HL-60/S4 treated with retinoic acid at 250 ng/mL for 4 days and 3 days (cell line): Measurements from ENCODE around the gene MAP3K14.

ENCODE experiments used
- in situ Hi-C: fragments of 300-500 bp; cut with MboI; formaldehyde crosslinking; loops from 2 replicates; pipeline ENCODE4 v1.7.0; 2022; ENCODE audit warnings: low sequenced_read_pairs

Gene MAP3K14

GRCh38 chr17:45225964-45226530 lies 90.8 kb downstream of the MAP3K14 start:
- in situ Hi-C loops = loop anchor here (10.0 kb wide), 1 partner anchor 159 kb away; no protein-coding TSS in a partner anchor

DNA sequence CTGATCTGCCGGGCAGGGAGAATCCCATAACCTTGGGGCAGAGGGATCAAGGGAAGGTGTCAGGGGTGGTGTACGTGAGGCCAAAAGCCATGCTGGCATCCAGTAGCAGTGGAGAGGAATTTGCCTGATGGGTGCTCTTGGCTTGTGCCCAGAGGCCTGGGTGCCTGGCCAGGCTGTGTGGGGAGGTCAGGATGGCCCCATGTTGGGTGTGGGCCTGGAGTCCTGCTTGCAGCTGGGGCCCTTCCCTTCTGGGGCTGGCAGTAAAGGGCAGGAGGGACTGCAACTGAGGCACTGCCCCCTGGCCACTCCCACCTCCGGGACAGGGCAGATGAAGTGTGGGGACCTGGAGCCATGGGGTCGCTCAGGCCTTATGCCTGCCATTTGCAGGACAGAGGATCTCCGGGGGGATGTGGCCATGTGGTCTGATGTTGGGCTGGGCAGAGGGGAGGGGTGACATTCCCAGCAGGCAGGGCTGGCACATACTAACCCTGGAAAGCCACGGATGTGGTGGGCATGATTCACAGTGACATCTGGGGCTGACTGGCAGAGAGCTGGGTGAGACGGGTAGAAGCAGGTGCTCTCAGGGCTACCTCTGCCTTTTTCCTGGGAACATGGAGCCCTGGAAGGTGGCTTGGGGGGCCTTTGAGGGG lies 91.6 kb downstream of the MAP3K14 start:
- in situ Hi-C loops = loop anchor here (10.0 kb wide), 1 partner anchor 160 kb away; no protein-coding TSS in a partner anchor

- in situ Hi-C loops = loop anchor here (10.0 kb wide), 1 partner anchor 160 kb away; no protein-coding TSS in a partner anchor
Measured at GRCh38 chr17:45224671-45225050, 92.2 kb downstream of the MAP3K14 start.

GRCh38 chr17:45223539-45224528 lies 93.0 kb downstream of the MAP3K14 start:
- in situ Hi-C loops = loop anchor here (10.0 kb wide), 1 partner anchor 161 kb away; no protein-coding TSS in a partner anchor

GRCh38 chr17:45222996-45223538 lies 93.8 kb downstream of the MAP3K14 start:
- in situ Hi-C loops = loop anchor here (10.0 kb wide), 1 partner anchor 162 kb away; no protein-coding TSS in a partner anchor

DNA sequence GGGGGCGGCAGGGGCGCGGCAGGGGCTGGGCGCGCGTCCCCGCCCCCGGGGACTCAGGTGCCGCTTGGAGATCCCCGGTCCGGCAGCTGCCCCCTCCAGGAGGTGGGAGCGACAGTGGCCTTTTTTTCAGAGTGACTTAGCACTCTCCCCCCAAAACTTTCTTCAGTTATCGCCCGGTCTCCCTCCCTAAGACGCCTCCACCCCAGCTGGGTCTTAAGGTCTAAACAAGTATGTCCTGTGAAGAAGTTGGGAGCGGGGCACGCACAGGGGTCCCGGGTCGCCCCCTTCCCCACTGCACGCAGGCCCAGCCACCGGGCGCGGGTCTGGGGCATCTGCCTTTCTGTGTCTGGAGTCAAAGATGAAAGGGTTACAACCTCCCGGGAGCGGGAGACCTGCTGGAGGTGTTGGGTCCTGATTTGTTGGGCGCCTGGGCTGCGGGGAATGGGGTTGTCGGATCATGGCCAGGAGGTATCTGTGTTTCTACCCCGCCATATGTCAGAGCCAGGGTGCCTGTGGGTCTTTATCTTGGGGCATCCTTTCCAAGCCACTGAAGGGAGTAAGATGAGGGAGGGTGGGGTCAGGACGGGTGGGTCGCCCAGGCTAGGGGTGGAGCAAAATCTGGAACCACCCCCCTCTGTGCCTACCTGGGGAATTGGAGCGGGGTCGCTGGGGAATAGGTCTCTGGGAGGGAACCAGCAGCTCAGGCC lies 94.4 kb downstream of the MAP3K14 start:
- in situ Hi-C loops = loop anchor here (10.0 kb wide), 1 partner anchor 162 kb away; no protein-coding TSS in a partner anchor

DNA sequence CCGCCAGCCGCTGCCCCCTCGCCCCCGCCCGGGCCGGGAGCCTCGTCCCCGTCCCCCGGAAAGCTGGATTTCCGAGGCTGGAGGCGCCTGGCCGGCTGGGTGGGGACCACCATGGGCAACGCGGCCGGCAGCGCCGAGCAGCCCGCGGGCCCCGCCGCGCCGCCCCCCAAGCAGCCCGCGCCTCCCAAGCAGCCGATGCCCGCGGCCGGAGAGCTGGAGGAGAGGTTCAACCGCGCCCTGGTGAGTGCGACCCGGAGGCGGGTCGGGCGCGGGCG lies 94.9 kb downstream of the MAP3K14 start:
- in situ Hi-C loops = loop anchor here (10.0 kb wide), 1 partner anchor 163 kb away; no protein-coding TSS in a partner anchor

- in situ Hi-C loops = loop anchor here (10.0 kb wide), 1 partner anchor 163 kb away; no protein-coding TSS in a partner anchor
Measured at GRCh38 chr17:45221081-45222013, 95.5 kb downstream of the MAP3K14 start, which contains the start of gene FMNL1. TSS of gene FMNL1 (plus strand) at chr17:45221885. CDS start at chr17:45222125, 240 bp downstream.

DNA sequence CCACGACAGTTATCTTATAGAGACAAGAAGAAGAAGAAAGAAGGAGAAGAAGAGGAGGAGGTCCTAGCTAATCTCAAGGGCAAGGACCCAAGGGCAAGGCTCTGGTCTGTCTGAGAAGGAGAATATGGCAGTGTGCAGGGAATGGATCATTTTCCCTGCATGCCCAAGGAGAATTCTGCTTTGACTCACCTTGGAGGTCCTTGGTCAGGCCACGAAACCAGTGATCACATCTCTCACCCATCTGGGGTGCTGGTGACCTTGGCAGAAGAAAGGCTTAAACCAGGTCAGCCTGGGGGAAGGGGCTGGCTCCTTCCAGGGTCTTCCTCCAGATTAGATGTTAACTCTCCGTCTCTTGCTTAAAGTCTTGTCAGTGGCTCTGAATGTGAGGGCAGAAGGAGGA lies 96.7 kb downstream of the MAP3K14 start:
- in situ Hi-C loops = loop anchor here (10.0 kb wide), 1 partner anchor 165 kb away; no protein-coding TSS in a partner anchor

DNA sequence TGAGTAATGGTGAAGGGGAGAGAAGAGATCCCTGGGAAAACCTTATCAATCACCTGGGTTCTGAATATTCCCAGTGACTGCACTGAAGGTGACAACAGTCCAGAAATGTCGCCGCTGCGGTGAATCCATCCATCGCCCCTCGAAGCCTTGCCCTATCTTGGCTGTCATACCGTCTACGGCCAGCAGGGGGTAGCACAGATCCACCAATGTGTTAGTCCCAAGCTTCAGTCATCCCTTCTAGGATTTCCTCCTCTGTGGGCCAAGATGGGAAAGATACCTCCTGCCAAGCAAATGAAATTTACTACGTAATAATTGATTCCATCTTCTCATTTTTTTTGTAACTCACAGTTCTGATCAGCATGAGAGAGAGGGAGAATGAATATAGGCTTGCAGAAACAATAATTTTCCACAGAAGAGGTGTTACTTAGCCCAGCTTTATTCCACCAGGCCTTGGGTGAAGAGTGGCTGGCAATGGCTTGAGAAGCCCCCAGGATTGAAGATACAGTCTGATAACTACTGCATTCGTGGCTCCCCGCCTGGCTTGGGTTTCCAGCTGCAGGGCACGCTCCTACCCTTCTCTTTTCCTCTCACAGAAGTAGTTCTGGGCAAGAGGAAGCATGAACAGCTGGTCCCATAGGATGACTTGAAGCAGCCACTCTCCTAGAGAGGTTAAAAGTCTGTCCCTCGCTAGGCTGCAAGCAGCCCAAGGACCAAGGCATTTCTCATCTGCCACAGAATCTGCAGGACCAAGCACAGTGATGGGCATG lies 97.7 kb downstream of the MAP3K14 start:
- in situ Hi-C loops = no loop called here
